Activated effector memory CD4-positive, alpha-beta T cell treated with anti-CD3 and anti-CD28 coated beads, Interleukin-2, amount 50 U/mL, for 16 hours (primary cell): ENCODE data around the gene PHKG2.
"Not testable (repeated sequence)": the region's sequence is repeated elsewhere in the genome, so short reads cannot be mapped to it uniquely, and the experiment has no call there.

Experiments
- DNase-seq: peaks from one replicate; pipeline ENCODE4 v3.0.0-alpha.2; 2020

Gene PHKG2, protein sequence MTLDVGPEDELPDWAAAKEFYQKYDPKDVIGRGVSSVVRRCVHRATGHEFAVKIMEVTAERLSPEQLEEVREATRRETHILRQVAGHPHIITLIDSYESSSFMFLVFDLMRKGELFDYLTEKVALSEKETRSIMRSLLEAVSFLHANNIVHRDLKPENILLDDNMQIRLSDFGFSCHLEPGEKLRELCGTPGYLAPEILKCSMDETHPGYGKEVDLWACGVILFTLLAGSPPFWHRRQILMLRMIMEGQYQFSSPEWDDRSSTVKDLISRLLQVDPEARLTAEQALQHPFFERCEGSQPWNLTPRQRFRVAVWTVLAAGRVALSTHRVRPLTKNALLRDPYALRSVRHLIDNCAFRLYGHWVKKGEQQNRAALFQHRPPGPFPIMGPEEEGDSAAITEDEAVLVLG

DNA sequence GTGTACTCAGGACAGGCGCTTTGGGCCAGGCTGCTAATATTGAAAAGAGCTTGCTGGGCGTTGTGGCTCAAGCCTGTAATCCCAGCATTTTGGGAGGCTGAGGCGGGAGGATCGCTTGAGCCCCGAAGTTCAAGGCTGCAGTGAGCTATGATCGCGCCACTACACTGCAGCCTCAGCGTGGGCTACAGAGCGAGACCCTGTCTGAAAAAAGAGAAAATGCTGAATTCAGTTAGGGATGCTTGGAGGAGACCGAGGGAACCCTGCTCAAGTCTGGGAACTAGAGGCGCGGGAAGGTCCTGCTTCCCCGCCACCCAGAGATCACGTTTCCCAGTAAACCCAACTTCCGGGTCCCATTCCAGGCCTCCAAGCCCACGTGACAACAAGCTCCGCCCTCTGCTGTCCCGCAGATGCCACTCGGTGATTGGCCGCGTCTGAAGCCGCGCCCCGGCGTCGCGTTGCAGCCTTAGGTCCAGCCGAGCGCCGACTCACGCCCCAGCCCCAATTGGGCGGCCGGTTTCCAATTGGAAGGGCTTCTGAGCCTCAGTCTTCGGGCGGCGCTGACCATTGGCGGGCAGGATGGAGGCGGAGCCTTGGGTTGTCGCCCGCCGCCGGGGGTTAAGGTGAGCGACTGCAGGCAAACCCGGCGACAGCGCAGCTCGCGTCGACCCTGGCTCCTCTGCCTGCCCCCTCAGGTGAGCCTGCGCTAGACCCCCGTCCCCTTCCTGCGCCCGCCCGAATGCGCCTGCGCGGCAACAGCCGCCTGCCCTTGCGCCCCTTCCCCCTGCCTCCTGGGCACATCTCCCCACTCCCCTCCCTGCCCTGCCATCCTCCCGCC is at the start of gene PHKG2:
TSS of gene PHKG2 (plus strand) at position 627 of the 835 bp plus-strand sequence. CDS start 396 bp downstream, outside the sequence.
- peak; percentile 99 for DNase-seq

DNA sequence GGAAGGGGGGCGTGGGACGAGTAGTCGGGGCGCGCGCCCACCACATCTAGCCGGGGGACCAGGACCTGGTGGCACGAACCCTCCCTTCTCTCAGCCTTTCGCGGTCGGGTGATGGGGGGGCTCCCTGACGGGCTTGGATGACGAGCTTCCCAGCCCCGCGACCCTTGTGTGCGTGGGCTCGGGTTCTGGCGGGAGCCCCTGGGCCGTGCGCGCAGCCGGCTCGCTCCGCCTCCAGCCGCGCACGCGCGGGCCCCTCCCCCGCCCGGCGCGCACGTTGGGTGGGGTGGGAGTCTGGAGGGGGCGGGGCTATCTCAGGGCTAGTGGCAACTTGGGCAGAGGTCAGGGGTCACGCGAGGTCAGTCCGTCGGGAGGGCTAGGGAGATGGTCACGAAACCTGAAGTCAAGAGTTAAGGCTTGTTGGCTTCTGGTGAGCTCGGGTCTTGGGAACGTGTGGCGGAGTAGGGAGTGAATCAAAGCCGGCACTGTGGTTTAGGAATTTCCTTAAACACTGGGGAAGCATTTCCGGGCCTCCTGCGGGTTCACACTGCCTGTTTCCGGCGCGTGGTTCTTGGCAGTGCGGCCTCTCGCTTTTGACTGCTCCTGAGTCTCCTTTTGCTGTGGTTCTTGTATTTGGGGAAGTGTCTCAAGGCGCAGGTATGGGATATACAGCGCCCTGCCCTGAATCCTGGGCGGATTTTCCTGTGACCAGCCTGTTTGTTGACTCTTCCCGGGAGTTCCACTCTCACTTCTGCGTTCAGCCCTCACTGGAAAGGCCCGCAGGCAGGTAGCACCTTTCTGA is 49.2 kb upstream of the PHKG2 start, which contains the start of gene SRCAP:
TSS of gene SRCAP (plus strand) at position 356 of the 799 bp plus-strand sequence. CDS start 1,654 bp downstream, outside the sequence.
- peak; percentile 92 for DNase-seq

DNA sequence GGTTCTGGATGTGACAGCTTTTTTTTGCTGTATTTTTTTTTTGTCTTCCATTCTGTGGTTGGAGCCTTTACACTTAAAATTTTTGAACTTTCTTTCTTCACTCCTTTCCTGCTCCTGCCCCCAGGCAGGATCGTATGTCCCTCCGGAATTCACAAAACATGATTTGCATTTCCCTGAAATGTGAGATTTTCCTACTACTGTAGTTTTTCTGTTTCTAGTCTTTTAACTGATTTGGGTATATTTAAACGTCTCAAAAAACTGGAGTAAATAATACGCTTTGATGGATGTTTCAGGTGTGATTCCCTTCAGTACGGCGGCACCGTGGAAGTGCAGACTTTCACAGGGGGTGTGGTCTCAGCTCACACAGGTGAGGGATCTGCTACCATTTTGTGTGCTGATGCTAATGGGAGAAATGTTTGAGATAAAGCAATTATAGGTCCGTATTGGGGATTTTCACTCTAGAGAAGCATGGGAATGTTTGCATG is 48.6 kb upstream of the PHKG2 start:
- no peak for DNase-seq

DNA sequence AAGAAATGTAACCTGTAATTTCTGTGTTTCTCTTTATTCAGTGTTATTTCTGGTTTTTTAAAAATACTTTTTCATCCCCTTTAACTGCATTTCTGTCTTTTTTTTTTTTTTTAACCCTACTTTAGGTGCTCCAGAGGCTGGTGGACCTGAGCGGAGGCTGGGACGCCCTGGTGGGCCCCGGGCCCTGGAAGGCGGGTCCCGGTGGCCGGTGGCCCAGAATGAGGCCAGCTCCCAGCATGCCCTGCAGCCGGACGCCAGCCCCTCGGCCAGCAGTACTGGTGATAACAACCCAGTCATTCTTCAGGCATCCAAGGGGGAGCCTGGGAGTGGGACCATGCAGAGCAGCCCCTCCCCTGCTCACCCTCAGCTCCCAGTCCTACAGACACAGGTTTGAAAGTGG is 47.7 kb upstream of the PHKG2 start:
- DNase-seq = no peak

DNA sequence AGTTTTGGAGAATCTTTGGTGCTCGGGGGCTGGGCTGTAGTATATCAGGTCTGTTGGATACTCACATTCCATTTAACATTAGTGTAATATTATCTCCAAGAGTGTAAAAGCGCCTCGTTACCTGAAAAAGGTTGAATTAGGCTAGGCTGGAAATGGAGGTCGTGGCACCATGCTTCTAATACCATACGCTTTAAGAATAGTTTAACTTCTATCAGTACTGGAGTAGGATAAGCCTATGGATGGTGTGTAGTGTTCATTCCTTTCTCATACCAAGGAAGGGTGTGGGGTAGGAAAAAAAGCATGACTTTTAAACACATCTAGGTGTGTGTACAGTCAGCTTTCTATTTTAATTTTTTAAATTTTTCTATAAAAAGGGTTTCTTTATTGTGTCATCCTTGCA is 47.3 kb upstream of the PHKG2 start:
- no peak for DNase-seq

DNA sequence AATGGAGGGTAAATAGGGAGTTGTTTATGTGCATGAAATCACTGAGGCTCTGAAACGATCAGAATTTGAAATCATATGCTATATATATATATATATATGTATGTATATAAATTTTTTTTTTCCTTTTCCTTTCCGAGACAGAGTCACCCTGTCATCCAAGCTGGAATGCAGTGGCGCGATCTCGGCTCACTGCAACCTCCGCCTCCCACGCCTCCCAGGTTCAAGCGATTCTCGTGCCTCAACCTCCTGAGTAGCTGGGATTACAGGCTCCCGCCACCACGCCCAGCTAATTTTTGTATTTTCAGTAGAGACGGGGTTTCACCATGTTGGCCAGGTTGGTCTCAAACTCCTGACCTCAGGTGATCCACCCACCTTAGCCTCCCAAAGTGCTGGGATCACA is 45.2 kb upstream of the PHKG2 start:
- not testable (repeated sequence) for DNase-seq

DNA sequence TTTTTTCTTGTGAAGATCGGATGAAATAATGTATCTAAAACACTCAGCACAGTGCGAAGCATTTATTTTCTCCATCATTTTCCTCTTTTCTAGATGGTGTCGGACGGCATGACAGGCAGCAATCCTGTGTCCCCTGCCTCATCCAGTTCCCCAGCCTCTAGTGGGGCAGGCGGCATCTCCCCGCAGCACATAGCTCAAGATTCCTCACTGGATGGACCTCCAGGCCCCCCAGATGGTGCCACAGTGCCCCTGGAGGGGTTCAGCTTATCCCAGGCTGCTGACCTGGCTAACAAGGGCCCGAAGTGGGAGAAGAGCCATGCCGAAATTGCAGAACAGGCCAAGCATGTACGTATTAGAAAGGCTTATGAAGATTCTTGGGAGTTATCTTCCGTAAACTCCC is 44.3 kb upstream of the PHKG2 start:
- no peak for DNase-seq

DNA sequence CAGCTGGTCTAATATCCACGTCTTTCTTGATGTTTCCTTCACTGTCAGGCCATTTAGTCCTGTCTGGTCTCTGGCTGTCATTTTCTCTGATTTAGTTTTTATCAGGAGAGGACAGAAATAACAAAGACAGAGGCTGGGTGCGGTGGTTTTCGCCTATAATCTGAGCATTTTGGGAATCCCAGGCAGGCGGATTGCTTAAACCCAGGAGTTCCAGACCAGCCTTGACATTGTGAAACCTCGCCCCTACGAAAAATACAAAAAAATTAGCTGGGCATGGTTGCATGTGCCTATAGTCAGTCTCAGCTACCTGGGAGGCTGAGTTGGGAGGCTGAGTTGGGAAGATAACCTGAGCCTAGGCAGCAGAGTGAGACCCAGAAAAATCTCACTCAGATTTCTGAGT is 42.2 kb upstream of the PHKG2 start:
- no peak for DNase-seq

DNA sequence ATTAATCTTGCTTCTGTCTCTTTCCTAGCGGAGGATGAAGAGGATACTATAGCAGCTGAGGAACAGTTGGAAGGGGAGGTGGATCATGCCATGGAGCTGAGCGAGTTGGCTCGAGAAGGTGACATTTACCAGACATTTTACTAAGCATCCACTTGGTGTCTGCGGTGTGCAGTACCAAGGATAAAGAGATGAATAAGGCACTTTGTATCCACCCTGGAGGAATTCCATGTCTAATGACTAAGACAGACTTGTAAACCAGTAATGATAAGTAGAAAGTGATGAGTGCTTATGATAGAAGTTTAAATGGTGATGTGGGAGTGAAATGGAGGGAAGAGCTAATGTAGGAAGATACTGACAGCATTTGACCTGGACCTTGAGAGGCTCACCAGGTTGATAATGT is 37.3 kb upstream of the PHKG2 start:
- DNase-seq = no peak

DNA sequence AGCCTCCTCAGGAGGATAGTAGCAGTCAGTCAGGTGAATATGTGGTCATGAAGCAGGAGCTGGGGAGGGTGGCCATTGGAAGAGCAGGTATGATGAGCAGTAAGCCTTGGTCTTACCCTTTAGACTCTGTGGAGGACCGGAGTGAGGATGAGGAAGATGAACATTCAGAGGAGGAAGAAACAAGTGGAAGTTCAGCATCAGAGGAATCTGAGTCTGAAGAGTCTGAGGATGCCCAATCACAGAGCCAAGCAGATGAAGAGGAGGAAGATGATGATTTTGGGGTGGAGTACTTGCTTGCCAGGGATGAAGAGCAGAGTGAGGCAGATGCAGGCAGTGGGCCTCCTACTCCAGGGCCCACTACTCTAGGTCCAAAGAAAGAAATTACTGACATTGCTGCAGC is 36.5 kb upstream of the PHKG2 start:
- DNase-seq = no peak

DNA sequence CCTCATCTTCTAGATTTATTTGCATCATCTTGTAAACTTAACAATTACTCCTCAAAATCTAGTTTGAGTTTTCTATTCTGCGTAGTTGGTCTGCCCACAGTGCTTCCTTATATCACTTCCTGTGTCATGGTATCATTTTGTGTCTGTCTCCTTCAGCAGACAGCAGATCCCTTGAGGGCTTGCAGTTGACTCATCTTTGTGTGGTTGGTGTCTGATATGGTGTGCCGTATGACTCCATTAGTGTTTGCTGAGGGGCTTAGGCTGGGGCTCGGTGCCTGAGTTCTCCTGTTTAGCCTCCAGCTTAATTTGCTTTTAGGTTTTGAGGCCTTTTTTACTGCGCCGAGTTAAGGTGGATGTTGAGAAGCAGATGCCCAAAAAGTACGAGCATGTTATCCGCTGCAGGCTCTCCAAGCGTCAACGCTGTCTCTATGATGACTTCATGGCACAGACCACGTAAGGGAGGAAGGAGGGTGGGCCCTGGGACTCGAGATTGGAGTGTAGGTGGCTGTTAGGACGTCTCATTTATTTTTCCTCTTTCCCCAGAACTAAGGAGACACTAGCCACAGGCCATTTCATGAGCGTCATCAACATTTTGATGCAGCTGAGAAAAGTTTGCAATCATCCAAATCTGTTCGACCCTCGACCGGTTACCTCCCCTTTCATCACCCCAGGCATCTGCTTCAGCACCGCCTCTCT is 32.3 kb upstream of the PHKG2 start:
- peak; percentile 70 for DNase-seq

DNA sequence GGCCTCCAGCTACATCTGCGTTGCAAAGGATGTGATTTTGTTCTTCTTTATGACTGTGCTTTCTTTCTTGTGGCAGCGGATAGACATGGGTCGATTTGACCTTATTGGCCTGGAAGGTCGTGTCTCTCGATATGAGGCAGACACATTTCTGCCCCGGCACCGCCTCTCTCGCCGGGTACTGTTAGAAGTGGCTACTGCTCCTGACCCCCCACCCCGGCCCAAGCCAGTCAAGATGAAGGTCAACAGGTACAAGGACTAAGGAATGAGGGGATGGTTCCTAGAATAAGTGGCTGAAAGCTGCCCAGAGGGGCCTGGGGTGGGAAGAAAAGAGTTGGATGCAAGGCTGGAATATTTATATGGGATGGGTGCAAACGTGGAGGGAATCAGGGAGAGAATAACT is 28.1 kb upstream of the PHKG2 start:
- DNase-seq = no peak

DNA sequence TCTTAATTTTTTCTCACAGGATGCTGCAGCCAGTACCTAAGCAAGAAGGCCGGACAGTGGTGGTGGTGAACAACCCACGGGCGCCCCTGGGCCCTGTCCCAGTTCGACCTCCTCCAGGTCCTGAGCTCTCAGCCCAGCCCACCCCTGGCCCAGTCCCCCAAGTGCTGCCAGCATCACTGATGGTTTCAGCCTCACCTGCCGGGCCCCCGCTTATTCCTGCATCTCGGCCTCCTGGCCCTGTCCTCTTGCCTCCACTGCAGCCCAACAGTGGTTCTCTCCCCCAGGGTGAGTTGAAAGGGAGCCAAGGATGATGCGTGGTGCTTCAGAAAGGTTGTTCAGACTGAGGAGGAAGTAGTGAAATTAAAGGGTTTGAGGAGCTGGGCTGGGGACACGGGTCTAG is 27.5 kb upstream of the PHKG2 start:
- no peak for DNase-seq

DNA sequence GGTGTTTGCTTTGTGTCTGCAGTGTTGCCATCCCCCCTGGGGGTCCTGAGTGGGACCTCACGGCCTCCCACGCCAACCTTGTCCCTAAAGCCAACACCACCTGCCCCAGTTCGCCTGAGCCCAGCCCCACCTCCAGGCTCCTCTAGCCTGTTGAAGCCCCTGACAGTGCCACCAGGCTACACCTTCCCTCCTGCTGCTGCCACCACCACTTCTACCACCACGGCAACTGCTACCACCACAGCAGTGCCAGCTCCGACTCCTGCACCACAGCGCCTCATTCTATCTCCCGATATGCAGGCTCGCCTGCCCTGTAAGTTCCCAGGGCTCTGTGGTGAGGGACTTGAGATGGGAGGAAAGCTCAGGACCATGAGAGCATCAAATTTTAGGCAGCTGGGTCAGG is 27.1 kb upstream of the PHKG2 start:
- DNase-seq = no peak

DNA sequence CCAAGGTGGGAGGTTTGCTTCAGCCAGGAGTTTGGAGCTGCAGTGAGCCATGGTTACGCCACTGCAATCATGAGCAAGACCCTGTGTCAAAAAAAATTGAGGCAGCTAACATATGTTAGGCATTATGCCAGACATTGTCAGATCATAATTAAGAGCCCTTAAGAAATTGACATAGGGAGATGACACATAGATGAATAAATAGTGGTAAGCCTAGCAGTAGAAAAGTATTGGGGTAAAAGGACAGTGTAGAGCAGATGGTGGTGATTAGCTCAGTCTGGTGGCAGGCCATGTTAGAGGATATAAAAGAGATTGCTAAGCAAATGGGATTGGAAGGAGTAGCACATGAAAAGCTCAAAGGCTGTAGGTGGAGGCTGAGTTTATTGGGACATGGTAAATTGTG is 26.6 kb upstream of the PHKG2 start:
- DNase-seq = no peak

DNA sequence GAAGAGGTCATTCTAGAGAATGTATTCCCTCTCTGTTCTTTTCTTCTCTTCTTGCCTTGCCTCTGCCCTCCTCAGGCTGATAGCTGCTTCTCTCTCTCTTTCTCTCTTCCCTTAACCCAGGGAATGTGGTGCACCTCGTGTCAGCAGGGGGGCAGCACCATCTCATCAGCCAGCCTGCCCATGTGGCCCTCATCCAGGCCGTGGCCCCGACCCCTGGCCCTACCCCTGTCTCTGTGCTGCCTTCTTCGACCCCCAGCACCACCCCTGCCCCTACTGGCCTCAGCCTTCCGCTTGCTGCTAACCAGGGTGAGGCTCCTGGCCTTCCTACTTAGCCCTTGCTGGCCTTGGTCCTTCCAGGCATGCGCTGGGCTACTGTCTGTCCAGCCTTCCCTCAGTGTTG is 25.8 kb upstream of the PHKG2 start:
- no peak for DNase-seq

DNA sequence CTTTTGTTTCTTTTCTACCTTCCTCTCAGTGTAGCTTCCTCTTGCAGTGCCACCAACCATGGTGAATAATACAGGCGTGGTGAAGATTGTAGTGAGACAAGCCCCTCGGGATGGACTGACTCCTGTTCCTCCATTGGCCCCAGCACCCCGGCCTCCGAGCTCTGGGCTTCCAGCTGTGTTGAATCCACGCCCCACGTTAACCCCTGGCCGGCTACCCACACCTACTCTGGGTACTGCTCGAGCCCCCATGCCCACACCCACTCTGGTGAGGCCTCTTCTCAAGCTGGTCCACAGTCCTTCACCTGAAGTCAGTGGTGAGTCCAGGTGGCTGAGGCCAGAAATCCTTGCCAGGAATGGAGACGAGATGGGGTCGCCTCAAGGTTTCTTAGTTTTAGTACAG is 25.3 kb upstream of the PHKG2 start:
- DNase-seq = no peak

DNA sequence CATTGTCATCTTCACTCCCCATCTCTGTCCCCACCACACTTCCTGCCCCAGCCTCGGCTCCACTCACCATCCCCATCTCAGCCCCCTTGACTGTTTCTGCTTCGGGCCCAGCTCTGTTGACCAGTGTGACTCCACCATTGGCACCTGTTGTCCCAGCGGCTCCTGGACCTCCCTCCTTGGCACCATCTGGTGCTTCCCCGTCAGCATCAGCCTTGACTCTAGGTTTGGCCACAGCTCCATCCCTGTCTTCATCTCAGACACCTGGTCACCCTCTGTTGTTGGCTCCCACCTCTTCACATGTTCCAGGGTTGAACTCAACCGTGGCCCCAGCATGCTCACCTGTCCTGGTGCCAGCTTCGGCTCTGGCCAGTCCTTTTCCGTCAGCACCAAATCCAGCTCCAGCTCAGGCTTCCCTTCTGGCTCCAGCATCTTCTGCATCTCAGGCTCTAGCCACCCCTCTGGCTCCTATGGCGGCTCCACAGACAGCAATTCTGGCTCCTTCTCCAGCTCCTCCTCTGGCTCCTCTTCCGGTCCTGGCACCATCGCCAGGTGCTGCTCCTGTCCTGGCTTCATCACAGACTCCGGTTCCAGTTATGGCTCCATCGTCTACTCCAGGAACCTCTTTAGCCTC is 24.4 kb upstream of the PHKG2 start:
- no peak for DNase-seq

DNA sequence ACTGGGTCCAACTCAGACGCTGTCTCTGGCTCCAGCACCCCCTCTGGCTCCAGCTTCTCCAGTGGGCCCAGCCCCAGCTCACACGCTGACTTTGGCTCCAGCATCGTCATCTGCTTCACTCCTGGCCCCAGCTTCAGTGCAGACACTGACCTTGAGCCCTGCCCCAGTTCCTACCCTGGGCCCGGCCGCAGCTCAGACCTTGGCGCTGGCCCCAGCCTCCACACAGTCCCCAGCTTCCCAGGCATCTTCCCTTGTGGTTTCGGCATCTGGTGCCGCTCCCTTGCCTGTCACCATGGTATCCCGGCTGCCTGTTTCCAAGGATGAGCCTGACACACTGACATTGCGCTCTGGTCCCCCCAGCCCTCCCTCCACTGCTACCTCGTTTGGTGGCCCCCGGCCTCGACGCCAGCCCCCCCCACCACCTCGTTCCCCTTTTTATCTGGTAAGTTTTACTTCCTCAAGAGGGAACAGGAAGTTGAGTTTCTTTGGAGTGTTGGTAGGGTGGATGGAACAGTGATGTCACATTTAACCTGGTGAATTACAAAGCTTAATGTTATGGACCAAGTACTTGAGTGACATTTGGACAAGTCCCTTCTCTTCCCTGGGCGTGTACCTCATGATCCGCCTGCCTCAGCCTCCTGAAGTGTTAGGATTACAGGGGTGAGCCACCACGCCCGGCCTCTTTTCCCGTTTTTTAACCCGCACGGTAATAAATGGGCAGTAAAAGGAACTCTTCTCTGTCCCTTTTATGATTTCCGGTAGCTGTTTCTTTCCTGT is 23.4 kb upstream of the PHKG2 start:
- DNase-seq = peak; percentile 37

DNA sequence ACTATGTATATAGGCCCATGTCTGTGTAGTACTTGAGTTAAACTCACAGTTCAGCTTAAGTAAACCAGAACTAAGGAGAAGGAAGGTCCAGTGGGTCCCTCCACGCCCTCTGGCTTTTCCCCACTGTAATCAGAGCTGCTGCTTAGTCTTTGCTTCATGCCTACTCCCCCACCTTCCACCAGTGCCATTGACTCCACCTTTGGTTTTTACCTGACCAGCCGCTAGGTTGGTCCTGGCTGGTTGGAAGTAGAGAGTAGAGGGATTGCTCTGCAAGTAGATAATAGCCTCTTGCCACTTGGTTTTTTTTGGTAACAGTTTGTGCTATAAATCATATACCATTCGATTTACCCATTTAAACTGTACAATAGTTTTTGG is 22.8 kb upstream of the PHKG2 start:
- DNase-seq = peak; percentile 48

DNA sequence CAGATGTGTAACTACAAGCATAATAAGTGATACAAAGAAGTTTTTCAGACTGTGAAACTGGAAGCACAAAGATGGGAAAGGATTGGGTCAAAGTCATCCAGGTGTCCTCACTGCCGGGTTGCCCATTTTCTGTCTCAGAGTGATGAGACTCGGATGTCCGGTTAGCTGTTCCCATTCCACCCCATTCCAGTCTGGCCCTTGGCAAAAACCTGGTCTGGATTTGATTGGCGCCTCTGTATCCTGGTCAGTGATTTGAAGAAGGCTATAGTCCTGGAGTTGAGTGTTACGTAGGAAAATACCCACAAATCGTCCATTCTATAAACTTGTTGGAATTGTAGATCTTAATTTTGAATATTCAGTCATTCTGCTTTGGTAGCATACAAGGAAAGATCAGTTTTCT is 19.9 kb upstream of the PHKG2 start:
- DNase-seq = no peak
